GM12878 (cell line): ENCODE data around the gene TMPRSS15. TPM values are rescaled to one million over a fixed set of nuclear protein-coding genes. Genes with fewer than 3 reads are reported as not detected.

Source experiments
- ATAC-seq: fragments of 200-7000 bp; cut with Tn5 transposase; 3 replicates; pipeline ENCODE4 v1.9.1; 2020; ENCODE audit warnings: mild to moderate bottlenecking, moderate library complexity
- BruUV-seq: library from RNA; stranded (reverse); fragments of 400-500 nt; replicated peaks from 2 replicates; lab custom pipeline; 2021; lab: Mats Ljungman, UMichigan
- CTCF ChIA-PET: fragments of 300-600 bp; sonication (Branson Sonifier 250); formaldehyde crosslinking; extraction: SDS; loops from one replicate; lab custom pipeline; 2021; ENCODE audit warnings: inconsistent platforms; lab: Yijun Ruan, JAX
- POLR2A ChIA-PET: fragments of 350-600 bp; formaldehyde crosslinking; extraction: SDS; loops from one replicate; lab custom pipeline; 2021; ENCODE audit warnings: inconsistent platforms; lab: Charles Lee
- RAD21 ChIA-PET: fragments of 300-600 bp; sonication (Branson Sonifier 250); formaldehyde crosslinking; loops from one replicate; lab custom pipeline; 2023; ENCODE audit warnings: antibody characterized with exemption; ENCODE audit not compliant: unreplicated experiment; lab: Charles Lee
- SMC1A ChIA-PET: fragments of 300-600 bp; sonication (Branson Sonifier 250); formaldehyde crosslinking; loops from one replicate; lab custom pipeline; 2023; ENCODE audit not compliant: unreplicated experiment, uncharacterized antibody; lab: Charles Lee
- DNase-seq: peaks from one replicate; pipeline ENCODE4 v3.0.0-alpha.2; 2011; ENCODE audit warnings: low read depth, low spot score
- FAIRE-seq: peaks from 3 replicates; lab custom pipeline; 2011; peaks lifted over from hg19 to GRCh38; lab: Jason Lieb, UNC
- H2AFZ ChIP-seq: 2 replicates; pipeline ENCODE4 v1.6.0; 2011; ENCODE audit warnings: low read depth, low read length, control low read depth; ENCODE audit not compliant: control insufficient read depth
- H3K27ac ChIP-seq: 2 replicates; pipeline ENCODE4 v1.5.1; 2011; ENCODE audit warnings: control low read depth; ENCODE audit not compliant: control insufficient read depth, insufficient read depth
- H3K27me3 ChIP-seq, 2 experiments: replicated peaks in 1 of 2; 2 replicates each; pipeline versions ENCODE4 v1.6.0 to v1.6.1; 2011; ENCODE audit warnings: low read length in 1 of 2; ENCODE audit not compliant: control insufficient read depth in 2 of 2, insufficient read depth in 2 of 2
- H3K36me3 ChIP-seq, 2 experiments: 2 replicates each; pipeline ENCODE4 v1.5.1; 2011; ENCODE audit warnings: low read length in 1 of 2; ENCODE audit not compliant: control insufficient read depth in 2 of 2, insufficient read depth in 2 of 2
- H3K4me1 ChIP-seq: 2 replicates; pipeline ENCODE4 v1.6.1; 2011; ENCODE audit warnings: mild to moderate bottlenecking, low read length, moderate library complexity, mixed read lengths; ENCODE audit not compliant: control insufficient read depth, insufficient read depth
- H3K4me2 ChIP-seq: 2 replicates; pipeline ENCODE4 v1.6.0; 2011; ENCODE audit warnings: control low read depth; ENCODE audit not compliant: control insufficient read depth, insufficient read depth
- H3K4me3 ChIP-seq: fragments of 200-600 bp; sonication (generic); 2 replicates; pipeline ENCODE4 v1.5.1; 2016
- H3K79me2 ChIP-seq: 2 replicates; pipeline ENCODE4 v1.6.0; 2011; ENCODE audit warnings: low read length; ENCODE audit not compliant: control insufficient read depth, insufficient read depth
- H3K9ac ChIP-seq: 2 replicates; pipeline ENCODE4 v1.8.0; 2011; ENCODE audit warnings: low read length, control low read depth, mixed read lengths; ENCODE audit not compliant: control insufficient read depth, insufficient read depth
- H3K9me3 ChIP-seq: replicated peaks from 3 replicates; pipeline ENCODE4 v1.5.1; 2011; ENCODE audit warnings: mild to moderate bottlenecking, low read length; ENCODE audit not compliant: control insufficient read depth, insufficient read depth
- H4K20me1 ChIP-seq: 2 replicates; pipeline ENCODE4 v1.6.0; 2011; ENCODE audit not compliant: control insufficient read depth, insufficient read depth
- ASH2L ChIP-seq: fragments of 300-600, 200-600 bp; sonication (generic); IDR thresholded peaks from 2 replicates; pipeline ENCODE4 v1.6.1; 2017; ENCODE audit warnings: low read depth, mild to moderate bottlenecking, borderline replicate concordance
- E2F8 ChIP-seq: fragments of 450-650 bp; IDR thresholded peaks from 2 replicates; pipeline ENCODE4 v1.6.1; 2018; ENCODE audit warnings: mild to moderate bottlenecking, low read depth, moderate library complexity; ENCODE audit not compliant: partially characterized antibody
- NFXL1 ChIP-seq: fragments of 450-650 bp; IDR thresholded peaks from 2 replicates; pipeline ENCODE4 v1.6.1; 2017; ENCODE audit warnings: antibody characterized with exemption, mild to moderate bottlenecking, borderline replicate concordance
- SPI1 ChIP-seq: IDR thresholded peaks from 2 replicates; pipeline ENCODE4 v1.6.1; 2011; ENCODE audit warnings: low read depth, mild to moderate bottlenecking, low read length, moderate library complexity, borderline replicate concordance; ENCODE audit not compliant: insufficient read depth
- WGBS: methylation state at CpG from one replicate; pipeline ENCODE4 v1.1.6; 2016; ENCODE audit warnings: low lambda C conversion rate; ENCODE audit not compliant: insufficient replicate concordance, insufficient coverage; ENCODE audit errors: missing lambda C conversion rate; 5-methylcytosine and 5-hydroxymethylcytosine counted together
- in situ Hi-C: fragments of 300-500 bp; cut with MboI; formaldehyde crosslinking; loops from 9 replicates; pipeline ENCODE4 v1.14.3; 2018; ENCODE audit warnings: mixed read lengths
- intact Hi-C: fragments of 100-400 bp; cut with micrococcal nuclease; formaldehyde crosslinking; loops from one replicate; pipeline ENCODE4 v1.14.2; 2022; ENCODE audit not compliant: unreplicated experiment
- polyA plus RNA-seq, 11 experiments: library from polyadenylated mRNA; depleted of rRNA in 4 of 11; unstranded in 6 of 11; stranded (reverse) in 5 of 11; fragments of >200 nt; fragmentation: Nextera tagmentation in 4 of 11; fragmentation: Illumina TruSeq in 1 of 11; extraction: Ambion mirVana in 4 of 11; extraction: Trizol in 1 of 11; gene quantifications; 1 replicate in 1 of 11; 2 replicates in 10 of 11; pipeline versions ENCODE4 v1.2.1 to v1.2.3, GENCODE V29; 2011 to 2016; ENCODE audit warnings: inconsistent platforms in 2 of 11, missing spikeins in 2 of 11, low read depth in 1 of 11
- total RNA-seq, 4 experiments: library from RNA; depleted of rRNA in 3 of 4; stranded (reverse); fragments of >200 nt in 3 of 4; fragmentation: Illumina TruSeq in 1 of 4; extraction: Trizol in 1 of 4; gene quantifications; 2 replicates each; pipeline versions ENCODE4 v1.2.1 to v1.2.3, GENCODE V29; 2013 to 2021

The TMPRSS15 gene
- total and polyA plus RNA-seq, 10 of the 15 experiments (the other 5 are each of a cell fraction or from before 2014, with no cell fraction given), result 0.02 to 0.11 TPM; not detected in 8

- no peak for TF ChIP-seq E2F8
- TF ChIP-seq, all 136 proteins: peak for 0
These were observed 46.3 kb upstream of the TMPRSS15 start (continued) for GRCh38 chr21:18449605-18450550.

DNA sequence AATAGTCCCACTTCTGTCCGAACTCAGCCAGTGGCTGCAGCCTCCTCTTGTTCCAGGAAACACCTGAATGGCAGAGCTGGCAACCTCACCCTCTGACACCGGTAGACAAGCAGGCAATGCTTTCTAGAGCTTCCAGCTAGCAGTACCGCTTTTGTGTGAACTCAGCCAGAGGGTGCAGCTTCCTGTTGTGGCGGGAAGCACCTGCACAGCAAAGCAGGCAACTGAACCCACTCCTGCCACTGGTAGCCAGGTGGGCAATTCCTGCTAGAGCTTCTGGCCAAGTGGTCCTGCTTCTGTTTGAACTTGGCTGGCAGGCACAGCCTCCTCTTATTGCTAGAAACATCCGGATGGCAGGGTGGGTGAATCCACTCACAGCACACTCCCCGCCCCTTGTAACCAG lies 40.1 kb upstream of the TMPRSS15 start:
- in situ Hi-C loops (no loop called here), intact Hi-C loops (no loop called here)
- no peaks in the 10 kb centered on the region for H3K4me1 ChIP-seq
- no peak for FAIRE-seq
- H3K27me3 ChIP-seq, result no peaks in the 10 kb centered on the region
- DNase-seq, result no peak
- H3K36me3 ChIP-seq, result no peaks in the 10 kb centered on the region
- no peak overlapping the region for H2AFZ ChIP-seq
- ChIA-PET RAD21 (no interaction called here), CTCF (no interaction called here), POLR2A (no interaction called here), SMC1A (no interaction called here)
- H4K20me1 ChIP-seq, result no peaks in the 10 kb centered on the region
- no peak for ATAC-seq
- no peaks in the 10 kb centered on the region for H3K9me3 ChIP-seq
- no peak overlapping the region for H3K27ac ChIP-seq
- no peak overlapping the region for H3K9ac ChIP-seq
- TF ChIP-seq ASH2L (no peak), NFXL1 (no peak), SPI1 (no peak)
- no peak overlapping the region for H3K4me3 ChIP-seq
- H3K4me2 ChIP-seq, result no peak overlapping the region
- no TSS peak for BruUV-seq
- 20% methylated on average over 6 of the region's 6 CpGs for WGBS
- no peaks in the 10 kb centered on the region for H3K79me2 ChIP-seq
